OCI-LY1 (cell line): ENCODE data around the gene MBNL1.

Experiments used
- H2AFZ ChIP-seq: fragments of 200-600 bp; sonication (generic), shearing (Covaris generic); 2 replicates; pipeline ENCODE4 v1.6.0; 2014; ENCODE audit warnings: antibody characterized with exemption, mild to moderate bottlenecking, low read length
- H3F3A ChIP-seq: fragments of 200-600 bp; sonication (generic), shearing (Covaris generic); 2 replicates; pipeline ENCODE4 v1.6.0; 2014; ENCODE audit warnings: mild to moderate bottlenecking, antibody characterized with exemption, low read length, moderate library complexity; ENCODE audit not compliant: insufficient read depth
- H3K27ac ChIP-seq: fragments of 200-600 bp; sonication (generic); 2 replicates; pipeline ENCODE4 v1.5.1; 2014; ENCODE audit warnings: low read length, mixed run types, mild to moderate bottlenecking, low read depth; ENCODE audit not compliant: poor library complexity, severe bottlenecking
- H3K27me3 ChIP-seq: fragments of 200-600 bp; sonication (generic); 2 replicates; pipeline ENCODE4 v1.6.0; 2014; ENCODE audit warnings: antibody characterized with exemption, mild to moderate bottlenecking, low read length, moderate library complexity; ENCODE audit not compliant: insufficient read depth
- H3K36me3 ChIP-seq: fragments of 200-600 bp; sonication (generic); 2 replicates; pipeline ENCODE4 v1.6.1; 2014; ENCODE audit warnings: mild to moderate bottlenecking, antibody characterized with exemption, low read length, moderate library complexity, mixed read lengths; ENCODE audit not compliant: insufficient read depth
- H3K4me1 ChIP-seq: fragments of 200-600 bp; sonication (generic); 2 replicates; pipeline ENCODE4 v1.5.1; 2014; ENCODE audit warnings: mild to moderate bottlenecking, low read length, moderate library complexity; ENCODE audit not compliant: insufficient read depth, severe bottlenecking
- H3K4me2 ChIP-seq: fragments of 200-600 bp; sonication (generic), shearing (Covaris generic); 2 replicates; pipeline ENCODE4 v1.6.1; 2014; ENCODE audit warnings: low read length
- H3K4me3 ChIP-seq: fragments of 200-600 bp; sonication (generic); 2 replicates; pipeline ENCODE4 v1.5.1; 2014; ENCODE audit warnings: low read length, low read depth, mild to moderate bottlenecking, mixed read lengths; ENCODE audit not compliant: poor library complexity, severe bottlenecking
- H3K79me2 ChIP-seq: fragments of 200-600 bp; shearing (Covaris generic); 2 replicates; pipeline ENCODE4 v1.6.1; 2016; ENCODE audit warnings: mixed run types, low read length, mixed read lengths; ENCODE audit not compliant: insufficient read depth
- H3K9ac ChIP-seq: fragments of 200-600 bp; sonication (generic), shearing (Covaris generic); 2 replicates; pipeline ENCODE4 v1.6.1; 2014; ENCODE audit warnings: mild to moderate bottlenecking, low read length, mixed read lengths
- H3K9me2 ChIP-seq: fragments of 200-600 bp; sonication (generic), shearing (Covaris generic); 2 replicates; pipeline ENCODE4 v1.6.1; 2014; ENCODE audit warnings: low read depth, mild to moderate bottlenecking, low read length, mixed read lengths
- H3K9me3 ChIP-seq: fragments of 200-600 bp; shearing (Covaris generic); 2 replicates; pipeline ENCODE4 v1.6.1; 2014; ENCODE audit warnings: low read length, mixed read lengths
- H4K20me1 ChIP-seq: fragments of 200-600 bp; sonication (generic), shearing (Covaris generic); 2 replicates; pipeline ENCODE4 v1.6.0; 2016; ENCODE audit warnings: mild to moderate bottlenecking, low read length; ENCODE audit not compliant: insufficient read depth
- CTCF ChIP-seq: fragments of 200-600 bp; sonication (generic), shearing (Covaris generic); IDR thresholded peaks from 2 replicates; pipeline ENCODE4 v1.5.1; 2017; ENCODE audit warnings: mild to moderate bottlenecking, antibody characterized with exemption, low read length, moderate library complexity, mixed read lengths
- EZH2 ChIP-seq: fragments of 200-600 bp; sonication (generic), shearing (Covaris generic); IDR thresholded peaks from 2 replicates; pipeline ENCODE4 v1.8.0; 2017; ENCODE audit warnings: borderline replicate concordance, mixed run types, mild to moderate bottlenecking, antibody characterized with exemption, low read length, moderate library complexity, mixed read lengths

The MBNL1 gene

GRCh38 chr3:152360966-152361365 lies 92.2 kb downstream of the MBNL1 start:
- Histone ChIP-seq H4K20me1 (no peaks in the 10 kb centered on the region), H3K79me2 (peaks cover 100% of the 10 kb centered on the region), H3K9me2 (no peaks in the 10 kb centered on the region), H3K4me1 (no peaks in the 10 kb centered on the region), H3K9ac (no peak overlapping the region), H3F3A (no peaks in the 10 kb centered on the region), H2AFZ (no peak overlapping the region), H3K36me3 (peaks cover 65% of the 10 kb centered on the region), H3K4me2 (no peak overlapping the region), H3K27ac (no peak overlapping the region), H3K9me3 (no peaks in the 10 kb centered on the region), H3K27me3 (no peaks in the 10 kb centered on the region), H3K4me3 (no peak overlapping the region)
- TF ChIP-seq CTCF (no peak), EZH2 (no peak)

DNA sequence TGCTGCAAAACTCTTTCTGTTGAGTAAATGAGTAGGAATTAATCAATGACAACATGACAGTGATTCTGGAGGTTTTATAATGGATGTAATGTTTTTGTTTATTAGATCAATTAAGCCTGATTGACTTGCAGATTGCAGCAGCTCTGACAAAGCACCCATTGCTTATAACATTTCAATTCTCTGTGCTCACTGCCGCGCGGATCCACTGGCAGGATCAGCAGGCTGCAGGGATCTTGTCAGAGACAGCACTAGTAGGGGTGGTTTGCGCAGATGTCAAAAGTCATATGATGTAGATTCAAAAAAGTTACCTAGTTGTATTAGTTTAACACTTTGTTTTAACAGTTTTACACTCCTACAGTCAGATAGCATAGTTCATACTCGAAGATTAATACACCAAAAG lies 93.4 kb downstream of the MBNL1 start:
- Histone ChIP-seq H3K4me1 (no peaks in the 10 kb centered on the region), H4K20me1 (0 out of 2 replicates have a peak, but pooled peaks cover 3% of the 10 kb centered on the region), H2AFZ (no peak overlapping the region), H3K79me2 (peaks cover 100% of the 10 kb centered on the region), H3K27ac (no peak overlapping the region), H3K27me3 (no peaks in the 10 kb centered on the region), H3K9ac (no peak overlapping the region), H3K9me3 (no peaks in the 10 kb centered on the region), H3K4me3 (no peak overlapping the region), H3K9me2 (no peaks in the 10 kb centered on the region), H3K36me3 (peaks cover 71% of the 10 kb centered on the region), H3K4me2 (no peak overlapping the region), H3F3A (no peaks in the 10 kb centered on the region)
- TF ChIP-seq CTCF (no peak), EZH2 (no peak)

DNA sequence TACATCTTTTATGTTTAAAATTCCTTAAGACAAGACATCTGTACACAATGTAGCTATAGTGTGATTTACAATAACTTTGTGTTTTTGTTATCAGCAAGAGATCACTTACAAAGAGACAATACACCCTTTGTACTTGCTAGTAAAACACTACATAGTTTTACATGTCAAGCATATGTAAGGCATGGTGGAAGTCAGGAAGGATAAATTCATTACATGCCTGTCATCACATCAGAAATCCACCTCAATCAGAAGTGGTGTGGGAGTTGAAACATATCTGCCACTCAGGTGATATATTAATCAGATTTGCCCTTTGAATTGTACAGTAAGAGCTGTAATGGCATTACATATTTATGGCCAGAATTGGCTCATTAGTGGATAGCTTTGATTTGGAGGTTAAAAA lies 95.5 kb downstream of the MBNL1 start:
- Histone ChIP-seq H3K27me3 (no peaks in the 10 kb centered on the region), H3K4me3 (no peak overlapping the region), H3K36me3 (peaks cover 77% of the 10 kb centered on the region), H2AFZ (no peak overlapping the region), H3F3A (no peaks in the 10 kb centered on the region), H3K4me1 (no peaks in the 10 kb centered on the region), H3K9ac (no peak overlapping the region), H3K4me2 (no peak overlapping the region), H3K9me2 (no peaks in the 10 kb centered on the region), H4K20me1 (0 out of 2 replicates have a peak, but pooled peaks cover 3% of the 10 kb centered on the region), H3K9me3 (no peaks in the 10 kb centered on the region), H3K27ac (no peak overlapping the region), H3K79me2 (peaks cover 99% of the 10 kb centered on the region)
- TF ChIP-seq CTCF (no peak), EZH2 (no peak)
